Stimulated activated CD4-positive, alpha-beta T cell treated with anti-CD3 and anti-CD28 coated beads, Interleukin-4, amount 100 ng/mL, for 1 hour (primary cell): ENCODE results near the gene RTTN.
"Not testable (repeated sequence)": the region's sequence is repeated elsewhere in the genome, so short reads cannot be mapped to it uniquely, and the experiment has no call there.

Experiments
- DNase-seq: peaks from one replicate; pipeline ENCODE4 v3.0.0-alpha.2; 2020

Gene RTTN

DNA sequence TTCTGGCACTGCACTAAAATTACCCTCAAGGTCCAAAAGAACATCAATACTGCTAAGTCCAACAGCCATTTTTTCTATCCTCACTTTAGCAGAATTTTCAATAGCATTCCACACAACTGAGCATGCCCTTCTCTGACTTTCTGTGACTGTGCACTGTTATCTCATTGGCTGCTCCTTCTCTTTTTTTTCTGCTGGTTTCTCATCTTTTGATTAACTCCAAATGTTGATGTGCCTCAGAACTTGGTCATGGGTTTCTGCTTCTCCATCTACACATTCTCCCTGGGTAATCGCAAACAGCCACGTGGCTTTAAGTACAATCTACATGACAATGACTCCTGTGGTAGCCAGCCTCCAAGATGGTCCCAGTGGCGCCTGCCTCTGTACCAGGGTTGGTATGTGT is 182.9 kb downstream of the RTTN start:
- DNase-seq: no peak

DNA sequence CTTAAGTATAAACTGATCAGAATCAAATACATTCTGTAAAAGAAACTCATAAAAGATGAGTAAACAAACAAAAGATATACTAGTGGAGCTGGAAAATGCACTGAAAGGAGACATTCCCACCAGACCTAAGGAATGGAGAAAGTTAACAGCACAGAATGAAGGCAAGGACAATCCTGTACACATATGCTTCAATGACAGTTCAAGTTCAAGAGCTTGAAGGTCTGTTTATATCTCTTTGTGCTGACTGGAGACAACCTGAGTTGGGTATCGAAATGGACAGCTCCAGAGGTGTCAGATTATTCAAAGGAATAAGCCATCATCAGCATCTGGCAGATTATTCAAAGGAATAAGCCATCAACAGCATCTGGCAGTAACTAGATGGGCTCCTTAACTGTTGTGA is 184.0 kb downstream of the RTTN start:
- no peak for DNase-seq

- DNase-seq: no peak
These were observed 184.4 kb downstream of the RTTN start for GRCh38 chr18:70021043-70021442.

GRCh38 chr18:70019991-70020390 is 185.5 kb downstream of the RTTN start:
- DNase-seq: no peak

DNA sequence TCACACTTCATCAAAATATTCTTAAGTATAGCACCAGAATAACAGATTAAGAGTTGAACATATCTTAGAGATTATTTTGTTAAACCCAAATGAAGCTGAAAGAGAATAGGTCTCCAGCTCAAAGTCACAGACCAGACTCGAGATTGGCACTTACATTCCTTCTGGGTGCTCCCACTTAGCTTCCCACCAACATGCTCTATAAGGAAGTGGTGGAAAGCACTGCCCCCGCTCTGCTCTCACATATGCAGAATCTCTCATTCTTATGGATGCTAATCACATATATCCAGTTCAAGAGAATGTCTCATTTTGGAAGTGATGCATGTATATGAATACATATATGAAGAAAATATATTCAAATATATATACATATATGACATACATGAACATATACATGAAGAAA is 186.4 kb downstream of the RTTN start:
- DNase-seq: no peak

DNA sequence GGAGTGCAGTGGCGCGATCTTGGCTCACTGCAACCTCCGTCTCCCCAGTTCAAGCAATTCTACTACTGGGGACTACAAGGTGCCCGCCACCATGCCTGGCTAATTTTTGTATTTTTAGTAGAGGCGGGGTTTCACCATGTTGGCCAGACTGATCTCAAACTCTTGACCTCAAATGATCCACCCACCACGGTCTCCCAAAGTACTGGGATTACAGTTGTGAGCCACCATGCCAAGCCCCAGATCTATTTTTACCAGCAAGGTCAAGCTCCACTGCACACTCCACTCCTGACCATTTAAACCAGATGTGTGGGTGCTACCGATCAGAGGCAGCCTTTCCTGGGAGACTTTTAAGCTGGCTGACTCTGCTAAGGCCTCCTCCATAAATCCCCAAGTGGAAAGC is 190.4 kb downstream of the RTTN start:
- DNase-seq: no peak

GRCh38 chr18:70005580-70005979 is 199.9 kb downstream of the RTTN start:
- DNase-seq: no peak

DNA sequence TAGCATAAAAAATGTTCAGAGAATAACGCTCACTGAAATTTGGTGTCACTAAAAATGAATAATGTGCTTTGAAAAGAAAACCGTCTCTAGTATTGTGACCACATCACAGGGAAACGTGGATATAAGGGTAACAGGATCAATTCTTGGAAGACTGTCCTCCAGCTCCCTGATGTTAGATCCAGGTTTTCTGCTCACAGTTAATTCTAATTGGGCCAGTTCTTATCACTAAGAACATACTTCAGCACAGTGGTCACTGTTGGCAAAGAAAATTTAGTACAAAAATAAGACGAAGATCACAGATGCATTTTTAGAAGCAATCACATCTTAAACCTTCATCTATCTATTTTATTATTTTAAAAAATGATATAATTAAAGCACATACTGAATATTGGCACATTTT is 200.8 kb downstream of the RTTN start:
- DNase-seq: no peak

DNA sequence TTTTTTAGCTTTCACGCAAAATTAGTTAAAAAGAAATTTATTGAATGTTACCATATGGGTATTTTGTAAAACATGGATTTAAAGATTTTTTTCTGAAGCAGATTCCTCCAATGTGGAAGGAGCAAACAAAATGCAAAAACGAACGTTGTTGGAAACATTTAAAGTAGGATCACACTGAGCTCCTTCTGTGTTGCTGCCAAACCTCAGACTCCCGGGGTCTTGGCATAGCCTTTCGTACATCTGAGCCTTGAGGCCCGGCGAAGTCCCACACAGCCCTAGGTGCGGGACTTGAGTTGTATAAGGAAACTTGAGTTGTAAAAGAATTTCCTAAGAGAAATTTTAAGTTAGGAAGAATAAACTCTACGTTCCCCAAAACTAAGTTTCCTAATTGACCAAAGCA is 205.8 kb downstream of the RTTN start:
- DNase-seq: no peak

DNA sequence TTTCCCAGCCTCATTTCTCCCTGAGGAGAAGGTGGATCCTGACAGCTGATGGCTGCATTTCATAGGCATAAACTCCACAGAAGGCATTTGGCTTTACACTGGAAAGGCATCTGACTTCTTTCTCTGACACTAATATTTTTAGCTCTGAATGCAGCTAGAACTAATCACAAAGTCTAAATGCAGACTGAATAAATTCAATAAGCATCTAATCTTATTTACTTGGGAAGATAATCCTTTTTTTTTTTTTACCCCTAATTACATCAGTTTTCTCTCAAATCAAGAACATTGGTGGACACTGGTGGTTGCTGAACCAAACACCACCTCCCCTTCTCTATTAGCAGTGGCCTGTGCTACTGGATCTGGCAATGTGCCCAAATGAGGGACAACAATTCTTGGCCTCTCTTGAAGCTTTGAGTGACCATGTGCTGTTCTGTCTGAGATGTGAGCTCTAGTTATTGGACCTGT is 206.9 kb downstream of the RTTN start:
- no peak for DNase-seq

- no peak for DNase-seq
These were observed 208.3 kb downstream of the RTTN start for GRCh38 chr18:69996951-69997798.

GRCh38 chr18:69996417-69996816 is 209.1 kb downstream of the RTTN start:
- DNase-seq: no peak

- no peak for DNase-seq
These were observed 209.7 kb downstream of the RTTN start for GRCh38 chr18:69995774-69996173.

DNA sequence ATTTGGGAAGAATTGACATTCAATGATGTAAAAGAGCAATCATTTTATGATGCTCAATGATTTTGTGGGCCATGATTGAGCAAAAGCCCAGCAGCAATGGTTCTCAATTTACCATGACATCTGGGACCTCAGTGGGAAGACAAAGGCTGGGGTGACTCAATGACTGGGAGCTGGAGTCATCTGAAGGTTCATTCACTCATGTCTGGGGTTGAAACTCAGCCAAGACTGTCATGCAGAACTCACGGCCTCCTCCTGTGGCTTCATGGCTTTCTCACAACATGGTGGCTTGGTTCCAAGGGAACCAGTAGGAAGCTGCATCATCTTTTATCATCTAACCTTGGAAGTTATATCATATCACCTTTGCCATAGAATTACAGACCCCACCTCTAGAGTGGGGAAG is 212.7 kb downstream of the RTTN start:
- DNase-seq: no peak

DNA sequence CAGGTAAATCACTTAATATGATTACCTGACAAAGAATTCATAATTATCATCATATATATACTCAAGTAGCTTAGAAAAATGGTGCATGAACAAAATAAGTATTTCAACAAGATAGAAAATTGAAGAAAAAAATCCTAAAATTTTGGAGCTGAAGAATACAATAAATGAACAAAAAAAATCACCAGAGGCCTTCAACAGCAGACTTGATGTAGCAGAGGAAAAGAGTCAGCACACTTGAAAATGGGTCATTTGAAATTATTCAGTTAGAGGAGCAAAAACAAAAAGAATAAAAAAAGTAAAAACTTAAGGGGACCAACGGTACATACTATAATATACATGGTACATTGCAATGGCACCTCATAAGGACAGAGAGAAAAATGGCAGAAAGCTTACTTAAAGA is 217.6 kb downstream of the RTTN start:
- no peak for DNase-seq

DNA sequence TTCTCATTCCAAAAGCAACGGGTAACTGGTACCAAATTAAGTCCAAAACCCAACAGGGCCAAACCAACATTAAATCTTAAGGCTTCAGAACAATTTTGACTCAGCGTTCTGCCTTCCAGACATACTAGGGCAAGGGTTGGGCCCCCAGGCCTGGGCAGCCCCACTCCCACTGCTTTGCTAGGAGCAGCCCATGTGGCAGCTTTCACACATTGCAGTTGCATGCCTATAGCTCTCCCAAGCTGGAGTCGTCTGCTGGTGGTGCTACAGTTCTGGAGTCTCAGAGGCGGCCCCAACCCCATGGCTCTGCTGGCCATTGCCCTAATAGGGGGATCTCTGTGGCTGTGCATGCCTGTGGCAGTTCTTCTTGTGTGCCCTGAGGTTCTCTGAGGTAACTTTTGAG is 220.2 kb downstream of the RTTN start:
- no peak for DNase-seq

GRCh38 chr18:69982417-69982816 is 223.1 kb downstream of the RTTN start:
- DNase-seq: no peak

- DNase-seq: no peak
These were observed 223.5 kb downstream of the RTTN start for GRCh38 chr18:69981948-69982347.

DNA sequence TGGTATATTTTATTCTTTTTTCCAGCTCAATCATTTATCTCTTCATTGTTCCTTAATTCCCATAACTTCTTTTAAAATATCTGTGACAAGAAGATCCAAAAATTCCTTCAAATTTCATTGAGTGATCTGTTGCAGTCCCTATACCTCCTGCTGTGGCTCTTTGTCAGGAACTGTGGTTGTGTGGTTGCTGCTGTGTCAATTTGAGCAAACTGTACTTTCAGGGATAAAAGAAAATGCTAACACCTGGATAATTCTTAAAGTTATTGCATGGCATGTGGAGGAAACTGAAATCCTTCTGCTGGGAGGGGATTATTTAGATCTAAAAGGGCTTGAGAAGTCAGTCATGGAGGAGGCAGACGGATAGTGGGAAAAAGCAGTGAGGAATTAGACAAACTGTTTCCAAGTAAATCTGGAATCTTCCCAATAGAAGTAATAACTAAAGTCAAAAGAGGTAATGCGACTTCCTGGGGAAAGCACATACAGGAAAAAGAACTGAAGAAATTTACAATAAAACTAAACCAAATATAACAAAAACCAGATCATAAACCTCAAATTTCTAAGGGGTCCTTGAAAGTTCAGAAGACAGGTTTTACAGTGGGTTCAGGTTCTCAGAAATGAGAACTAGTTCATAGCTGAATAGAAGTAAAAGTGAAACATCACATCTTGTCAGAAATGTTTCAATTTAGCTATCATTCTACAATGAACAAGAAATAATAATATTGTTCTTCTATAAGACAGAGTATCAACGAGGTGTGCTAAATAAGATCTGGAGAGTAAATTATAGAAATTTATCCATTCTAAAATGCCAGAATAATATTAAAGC is 224.3 kb downstream of the RTTN start:
- no peak for DNase-seq

GRCh38 chr18:69980509-69980908 is 225.0 kb downstream of the RTTN start:
- no peak for DNase-seq

GRCh38 chr18:69978732-69979715 is 226.5 kb downstream of the RTTN start:
- DNase-seq: no peak

- not testable (repeated sequence) for DNase-seq
These were observed 230.2 kb downstream of the RTTN start for GRCh38 chr18:69975294-69975693.

DNA sequence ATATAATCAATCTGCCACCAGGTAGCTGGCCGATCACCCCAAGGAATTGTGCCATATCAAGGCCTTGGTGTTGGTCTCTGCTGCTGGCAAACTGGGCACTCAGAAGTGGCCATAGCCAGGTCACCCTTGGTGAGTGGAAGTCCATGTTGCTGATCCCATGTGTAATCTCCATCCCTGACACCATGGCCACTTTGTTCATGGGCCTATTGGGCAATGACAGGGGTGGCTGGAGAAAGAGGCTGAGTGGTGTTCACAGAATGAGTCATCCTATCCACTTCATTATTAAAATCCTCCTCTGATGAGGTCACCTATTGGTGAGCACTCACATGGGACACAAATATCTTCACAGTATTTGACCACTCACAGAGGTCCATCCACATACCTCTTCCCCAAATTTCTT is 231.1 kb downstream of the RTTN start:
- no peak for DNase-seq
